Measurements from ENCODE around the gene USP17L24. TPM values are rescaled to one million over a fixed set of nuclear protein-coding genes. Genes with fewer than 3 reads are reported as not detected.
"Not testable (repeated sequence)": the region's sequence is repeated elsewhere in the genome, so short reads cannot be mapped to it uniquely, and the experiment has no call there.

The USP17L24 gene
- total RNA-seq, result not detected
- long read RNA-seq, result 0 reads

GRCh38 chr4:9324865-9325264 lies at the start of gene USP17L24:
TSS of gene USP17L24 (plus strand) at chr4:9325165. CDS start at chr4:9325165, 0 bp downstream.
- H3K36me3 ChIP-seq; ATAC-seq; H3K4me1 ChIP-seq; H3K27me3 ChIP-seq (ENCODE audit: low read depth); H3K27ac ChIP-seq; H3K9me3 ChIP-seq; DNase-seq; intact Hi-C loops (cut with DNase I); H3K4me3 ChIP-seq: not testable (repeated sequence)

- intact Hi-C loops (cut with DNase I); ATAC-seq; H3K4me3 ChIP-seq; H3K27ac ChIP-seq; DNase-seq; H3K27me3 ChIP-seq (ENCODE audit: low read depth); H3K36me3 ChIP-seq; H3K4me1 ChIP-seq; H3K9me3 ChIP-seq: not testable (repeated sequence)
Observed at GRCh38 chr4:9324191-9324590, 774 bp upstream of the USP17L24 start.

- H3K27ac ChIP-seq; intact Hi-C loops (cut with DNase I); H3K36me3 ChIP-seq; ATAC-seq; H3K4me1 ChIP-seq; H3K4me3 ChIP-seq; H3K27me3 ChIP-seq (ENCODE audit: low read depth); H3K9me3 ChIP-seq; DNase-seq: not testable (repeated sequence)
Observed at GRCh38 chr4:9329611-9330010, 4.6 kb downstream of the USP17L24 start, which contains the start of gene USP17L25. TSS of gene USP17L25 (plus strand) at chr4:9329911. CDS start at chr4:9329911, 0 bp downstream.

- H3K4me1 ChIP-seq; DNase-seq; ATAC-seq; H3K27me3 ChIP-seq (ENCODE audit: low read depth); H3K9me3 ChIP-seq; intact Hi-C loops (cut with DNase I); H3K4me3 ChIP-seq; H3K36me3 ChIP-seq; H3K27ac ChIP-seq: not testable (repeated sequence)
Observed at GRCh38 chr4:9334358-9334757, 9.4 kb downstream of the USP17L24 start, which contains the start of gene USP17L26. TSS of gene USP17L26 (plus strand) at chr4:9334658. CDS start at chr4:9334658, 0 bp downstream.

DNA sequence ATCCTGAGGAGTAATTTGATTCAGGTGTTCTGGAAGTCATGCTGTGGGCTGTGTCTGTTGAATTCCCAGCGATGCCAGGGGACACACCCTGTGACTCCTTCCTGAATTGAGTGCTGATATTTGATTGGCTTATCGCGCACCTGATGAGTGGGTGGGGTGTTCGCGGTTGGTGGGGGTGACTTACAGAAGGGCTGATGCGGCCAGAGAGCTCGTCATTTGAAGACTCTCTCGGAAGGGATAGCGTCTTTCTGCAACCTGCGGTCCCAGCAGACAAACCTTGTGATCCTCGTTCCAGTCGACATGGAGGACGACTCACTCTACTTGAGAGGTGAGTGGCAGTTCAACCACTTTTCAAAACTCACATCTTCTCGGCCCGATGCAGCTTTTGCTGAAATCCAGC lies 14.1 kb downstream of the USP17L24 start, which contains the start of gene USP17L5:
Gene USP17L5, plus strand, starts transcription at position 301 of the 400 bp plus-strand sequence. Its CDS starts 0 bp downstream, at position 301.
- H3K27ac ChIP-seq; intact Hi-C loops (cut with DNase I): not testable (repeated sequence)

DNA sequence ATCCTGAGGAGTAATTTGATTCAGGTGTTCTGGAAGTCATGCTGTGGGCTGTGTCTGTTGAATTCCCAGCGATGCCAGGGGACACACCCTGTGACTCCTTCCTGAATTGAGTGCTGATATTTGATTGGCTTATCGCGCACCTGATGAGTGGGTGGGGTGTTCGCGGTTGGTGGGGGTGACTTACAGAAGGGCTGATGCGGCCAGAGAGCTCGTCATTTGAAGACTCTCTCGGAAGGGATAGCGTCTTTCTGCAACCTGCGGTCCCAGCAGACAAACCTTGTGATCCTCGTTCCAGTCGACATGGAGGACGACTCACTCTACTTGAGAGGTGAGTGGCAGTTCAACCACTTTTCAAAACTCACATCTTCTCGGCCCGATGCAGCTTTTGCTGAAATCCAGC lies 18.9 kb downstream of the USP17L24 start, which contains the start of gene USP17L27:
Gene USP17L27, plus strand, starts transcription at position 301 of the 400 bp plus-strand sequence. Its CDS starts 0 bp downstream, at position 301.
- DNase-seq; H3K27me3 ChIP-seq (ENCODE audit: low read depth); H3K9me3 ChIP-seq; H3K4me3 ChIP-seq; H3K27ac ChIP-seq; ATAC-seq; intact Hi-C loops (cut with DNase I); H3K36me3 ChIP-seq; H3K4me1 ChIP-seq: not testable (repeated sequence)

More for the DNA sequence above, 14.1 kb downstream of the USP17L24 start, which contains the start of gene USP17L5:
- H3K9me3 ChIP-seq; ATAC-seq; DNase-seq; H3K4me1 ChIP-seq; H3K4me3 ChIP-seq; H3K36me3 ChIP-seq; H3K27me3 ChIP-seq (ENCODE audit: low read depth): not testable (repeated sequence)

DNA sequence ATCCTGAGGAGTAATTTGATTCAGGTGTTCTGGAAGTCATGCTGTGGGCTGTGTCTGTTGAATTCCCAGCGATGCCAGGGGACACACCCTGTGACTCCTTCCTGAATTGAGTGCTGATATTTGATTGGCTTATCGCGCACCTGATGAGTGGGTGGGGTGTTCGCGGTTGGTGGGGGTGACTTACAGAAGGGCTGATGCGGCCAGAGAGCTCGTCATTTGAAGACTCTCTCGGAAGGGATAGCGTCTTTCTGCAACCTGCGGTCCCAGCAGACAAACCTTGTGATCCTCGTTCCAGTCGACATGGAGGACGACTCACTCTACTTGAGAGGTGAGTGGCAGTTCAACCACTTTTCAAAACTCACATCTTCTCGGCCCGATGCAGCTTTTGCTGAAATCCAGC lies 23.6 kb downstream of the USP17L24 start, which contains the start of gene USP17L28:
Gene USP17L28, plus strand, starts transcription at position 301 of the 400 bp plus-strand sequence. Its CDS starts 0 bp downstream, at position 301.
- DNase-seq, ATAC-seq: not testable (repeated sequence)

DNA sequence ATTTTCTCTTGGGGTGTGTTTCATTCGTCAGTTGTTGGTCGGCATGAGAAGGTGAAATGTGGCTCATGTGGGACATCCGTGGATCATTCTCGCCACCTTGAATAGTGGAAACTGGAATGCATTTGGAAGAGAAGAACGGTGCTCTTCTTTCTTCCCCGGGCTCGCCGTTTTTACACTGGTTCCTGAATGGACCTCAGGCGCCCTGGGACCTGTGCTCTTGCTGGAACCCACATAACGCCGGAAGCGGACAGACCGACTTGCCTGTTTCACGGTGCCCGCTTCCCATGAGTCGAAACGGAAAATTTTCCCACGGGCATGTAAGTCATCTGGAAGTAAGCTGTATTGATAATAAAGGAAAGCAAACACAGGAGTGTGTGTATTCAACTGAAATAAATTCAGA lies 25.9 kb downstream of the USP17L24 start:
- H3K4me1 ChIP-seq; H3K36me3 ChIP-seq; DNase-seq; ATAC-seq; H3K27ac ChIP-seq; H3K9me3 ChIP-seq; H3K4me3 ChIP-seq; intact Hi-C loops (cut with DNase I); H3K27me3 ChIP-seq (ENCODE audit: low read depth): not testable (repeated sequence)

More for the DNA sequence above, 23.6 kb downstream of the USP17L24 start, which contains the start of gene USP17L28:
- H3K27me3 ChIP-seq (ENCODE audit: low read depth); intact Hi-C loops (cut with DNase I); H3K9me3 ChIP-seq; H3K27ac ChIP-seq; H3K4me3 ChIP-seq; H3K4me1 ChIP-seq; H3K36me3 ChIP-seq: not testable (repeated sequence)

DNA sequence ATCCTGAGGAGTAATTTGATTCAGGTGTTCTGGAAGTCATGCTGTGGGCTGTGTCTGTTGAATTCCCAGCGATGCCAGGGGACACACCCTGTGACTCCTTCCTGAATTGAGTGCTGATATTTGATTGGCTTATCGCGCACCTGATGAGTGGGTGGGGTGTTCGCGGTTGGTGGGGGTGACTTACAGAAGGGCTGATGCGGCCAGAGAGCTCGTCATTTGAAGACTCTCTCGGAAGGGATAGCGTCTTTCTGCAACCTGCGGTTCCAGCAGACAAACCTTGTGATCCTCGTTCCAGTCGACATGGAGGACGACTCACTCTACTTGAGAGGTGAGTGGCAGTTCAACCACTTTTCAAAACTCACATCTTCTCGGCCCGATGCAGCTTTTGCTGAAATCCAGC lies 28.4 kb downstream of the USP17L24 start, which contains the start of gene USP17L29:
Gene USP17L29, plus strand, starts transcription at position 301 of the 400 bp plus-strand sequence. Its CDS starts 0 bp downstream, at position 301.
- H3K4me3 ChIP-seq; H3K36me3 ChIP-seq; DNase-seq; H3K27me3 ChIP-seq (ENCODE audit: low read depth); H3K27ac ChIP-seq; H3K4me1 ChIP-seq; intact Hi-C loops (cut with DNase I); H3K9me3 ChIP-seq; ATAC-seq: not testable (repeated sequence)

DNA sequence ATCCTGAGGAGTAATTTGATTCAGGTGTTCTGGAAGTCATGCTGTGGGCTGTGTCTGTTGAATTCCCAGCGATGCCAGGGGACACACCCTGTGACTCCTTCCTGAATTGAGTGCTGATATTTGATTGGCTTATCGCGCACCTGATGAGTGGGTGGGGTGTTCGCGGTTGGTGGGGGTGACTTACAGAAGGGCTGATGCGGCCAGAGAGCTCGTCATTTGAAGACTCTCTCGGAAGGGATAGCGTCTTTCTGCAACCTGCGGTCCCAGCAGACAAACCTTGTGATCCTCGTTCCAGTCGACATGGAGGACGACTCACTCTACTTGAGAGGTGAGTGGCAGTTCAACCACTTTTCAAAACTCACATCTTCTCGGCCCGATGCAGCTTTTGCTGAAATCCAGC lies 37.9 kb downstream of the USP17L24 start, which contains the start of gene USP17L30:
Gene USP17L30, plus strand, starts transcription at position 301 of the 400 bp plus-strand sequence. Its CDS starts 0 bp downstream, at position 301.
- H3K9me3 ChIP-seq; H3K4me1 ChIP-seq; intact Hi-C loops (cut with DNase I); H3K27ac ChIP-seq; H3K36me3 ChIP-seq; DNase-seq; ATAC-seq; H3K4me3 ChIP-seq; H3K27me3 ChIP-seq (ENCODE audit: low read depth): not testable (repeated sequence)

Other genes with a start within 250 kb of the USP17L24 start
- not detected for gene FAM90A26, start 154.8 kb upstream of the USP17L24 start, total RNA-seq
- not detected for gene USP17L10, start 114.5 kb upstream of the USP17L24 start, total RNA-seq
- gene USP17L11, start 109.8 kb upstream of the USP17L24 start, total RNA-seq, result not detected
- gene USP17L12, start 105.0 kb upstream of the USP17L24 start, total RNA-seq, result not detected
- not detected for gene USP17L13, start 100.3 kb upstream of the USP17L24 start, total RNA-seq
- gene USP17L15, start 90.8 kb upstream of the USP17L24 start, total RNA-seq, result not detected
- not detected for gene USP17L17, start 81.3 kb upstream of the USP17L24 start, total RNA-seq
- gene USP17L18, start 76.5 kb upstream of the USP17L24 start, total RNA-seq, result not detected
- not detected for gene USP17L19, start 71.8 kb upstream of the USP17L24 start, total RNA-seq
- not detected for gene USP17L20, start 67.0 kb upstream of the USP17L24 start, total RNA-seq
- not detected for gene USP17L21, start 62.3 kb upstream of the USP17L24 start, total RNA-seq
- gene USP17L22, start 57.5 kb upstream of the USP17L24 start, total RNA-seq, result not detected
- not detected for gene USP17L25, start 4.7 kb downstream of the USP17L24 start, total RNA-seq
- not detected for gene USP17L26, start 9.5 kb downstream of the USP17L24 start, total RNA-seq
- gene USP17L5, start 14.2 kb downstream of the USP17L24 start, total RNA-seq, result not detected
- not detected for gene USP17L27, start 19.0 kb downstream of the USP17L24 start, total RNA-seq
- gene USP17L28, start 23.7 kb downstream of the USP17L24 start, total RNA-seq, result not detected
- gene USP17L29, start 28.5 kb downstream of the USP17L24 start, total RNA-seq, result not detected
- not detected for gene USP17L30, start 38.0 kb downstream of the USP17L24 start, total RNA-seq
- not detected for gene DEFB131A, start 119.2 kb downstream of the USP17L24 start, total RNA-seq

Data from lower lobe of right lung (tissue), 2 donors.